ENCODE measurements around the gene MTHFD1L.

Gene MTHFD1L

DNA sequence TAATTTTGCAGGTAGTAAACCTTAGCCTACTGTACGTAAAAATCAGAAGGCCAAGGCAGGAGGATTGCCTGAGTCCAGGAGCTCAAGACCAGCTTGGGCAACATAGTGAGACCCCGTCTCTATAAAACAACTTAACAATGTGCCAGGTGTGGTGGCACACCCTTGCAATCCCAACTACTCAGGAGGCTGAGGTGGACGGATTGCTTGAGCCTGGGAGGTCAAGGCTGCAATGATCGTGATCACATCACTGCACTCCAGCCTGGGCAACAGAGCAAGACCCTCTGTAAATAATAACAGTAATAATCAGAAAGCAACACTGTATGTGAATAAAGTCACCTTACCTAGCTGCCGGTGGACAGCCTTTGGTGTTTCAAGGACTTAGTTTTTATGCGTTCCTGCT lies 48.9 kb downstream of the MTHFD1L start:
- no peaks in the 10 kb centered on the region for H3K27me3 Mint-ChIP-seq
- no peak overlapping the region for H3K4me3 Mint-ChIP-seq
- peaks cover 5% of the 10 kb centered on the region for H3K9me3 Mint-ChIP-seq
- DNase-seq (ENCODE audit: low spot score in 2 of 2) (no peak), ATAC-seq (replicated peaks; ENCODE audit: extremely low read depth, poor library complexity, severe bottlenecking) (no peak)
- no peak overlapping the region for H3K27ac Mint-ChIP-seq (ENCODE audit: low read depth)
- no peaks in the 10 kb centered on the region for H3K4me1 Mint-ChIP-seq
- peaks cover 2% of the 10 kb centered on the region for H3K36me3 Mint-ChIP-seq (ENCODE audit: insufficient read depth)

DNA sequence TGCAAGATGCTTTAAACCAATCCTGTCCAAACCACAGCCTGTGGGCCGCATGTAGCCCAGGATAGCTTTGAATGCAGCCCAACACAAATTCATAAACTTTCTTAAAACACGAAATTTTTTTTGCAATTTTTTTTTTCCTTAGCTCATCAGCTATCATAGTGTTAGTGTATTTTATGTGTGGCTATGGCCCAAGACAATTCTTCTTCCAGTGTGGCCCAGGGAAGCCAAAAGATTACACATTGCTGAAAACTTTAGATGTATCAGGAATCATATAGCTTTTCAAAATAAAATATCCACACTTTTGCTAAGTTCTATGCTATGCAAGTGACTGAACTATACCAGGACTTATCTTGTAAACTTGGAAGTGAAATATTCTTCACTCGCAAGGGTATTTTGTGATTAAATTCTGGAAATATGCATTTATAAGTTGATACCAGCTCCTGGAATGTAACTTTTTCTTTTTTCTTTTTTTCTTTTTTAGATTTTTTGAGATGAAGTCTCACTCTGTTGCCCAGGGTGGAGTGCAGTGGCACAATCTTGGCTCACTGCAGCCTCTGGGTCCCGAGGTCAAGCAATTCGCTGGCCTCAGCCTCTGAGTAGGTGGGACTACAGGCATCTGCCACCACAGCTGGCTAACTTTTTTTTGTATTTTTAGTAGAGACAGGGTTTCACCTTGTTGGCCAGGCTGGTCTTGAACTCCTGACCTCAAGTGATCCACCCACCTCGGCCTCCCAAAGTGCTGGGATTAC lies 49.8 kb downstream of the MTHFD1L start:
- H3K4me3 Mint-ChIP-seq, result no peak overlapping the region
- ATAC-seq (replicated peaks; ENCODE audit: extremely low read depth, poor library complexity, severe bottlenecking), result no peak
- peaks cover 5% of the 10 kb centered on the region for H3K9me3 Mint-ChIP-seq
- peaks cover 2% of the 10 kb centered on the region for H3K36me3 Mint-ChIP-seq (ENCODE audit: insufficient read depth)
- no peak overlapping the region for H3K27ac Mint-ChIP-seq (ENCODE audit: low read depth)
- H3K27me3 Mint-ChIP-seq, result no peaks in the 10 kb centered on the region
- DNase-seq (ENCODE audit: low spot score in 2 of 2), result no peak
- no peaks in the 10 kb centered on the region for H3K4me1 Mint-ChIP-seq

DNA sequence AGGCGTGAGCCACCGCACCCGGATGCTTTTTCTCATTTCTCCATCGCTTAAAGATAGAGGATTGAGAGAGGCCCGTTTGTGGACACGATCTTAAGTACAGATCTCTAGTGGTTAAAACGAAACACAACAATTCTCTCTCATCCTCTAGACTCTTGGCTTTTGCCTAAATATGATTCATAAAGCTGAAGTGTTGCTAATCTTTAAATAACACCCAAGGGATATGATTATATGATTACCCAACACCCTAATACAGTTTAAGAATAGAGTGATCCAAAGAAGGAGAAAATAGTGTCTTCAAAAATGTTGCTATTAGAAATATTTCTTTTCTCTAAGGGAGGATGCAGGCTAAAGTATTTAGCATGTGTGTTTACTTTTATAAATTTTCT lies 50.4 kb downstream of the MTHFD1L start:
- no peaks in the 10 kb centered on the region for H3K4me1 Mint-ChIP-seq
- peaks cover 5% of the 10 kb centered on the region for H3K9me3 Mint-ChIP-seq
- ATAC-seq (replicated peaks; ENCODE audit: extremely low read depth, poor library complexity, severe bottlenecking) (no peak), DNase-seq (ENCODE audit: low spot score in 2 of 2) (no peak)
- H3K36me3 Mint-ChIP-seq (ENCODE audit: insufficient read depth), result peaks cover 2% of the 10 kb centered on the region
- no peak overlapping the region for H3K4me3 Mint-ChIP-seq
- no peak overlapping the region for H3K27ac Mint-ChIP-seq (ENCODE audit: low read depth)
- no peaks in the 10 kb centered on the region for H3K27me3 Mint-ChIP-seq

DNA sequence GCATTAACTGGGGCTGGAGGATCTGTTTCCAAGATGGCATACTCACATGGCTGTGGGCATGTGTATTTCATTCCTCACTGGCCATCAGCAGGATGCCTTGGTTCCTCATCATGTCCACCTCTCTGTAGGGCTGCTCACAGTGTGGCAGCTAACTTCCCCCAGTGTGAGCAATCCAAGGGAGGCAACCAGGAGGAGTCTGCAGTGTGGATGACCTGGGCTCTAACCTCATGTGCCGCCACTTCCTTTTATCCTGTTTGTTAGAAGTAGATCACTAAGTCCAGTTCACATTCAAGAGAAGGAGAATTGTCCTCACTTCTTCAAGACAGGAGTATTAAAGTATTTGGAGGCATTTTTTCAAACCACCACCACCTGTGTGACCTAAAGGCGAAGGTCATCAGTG lies 54.4 kb downstream of the MTHFD1L start:
- H3K36me3 Mint-ChIP-seq (ENCODE audit: insufficient read depth), result no peaks in the 10 kb centered on the region
- no peak overlapping the region for H3K4me3 Mint-ChIP-seq
- H3K27ac Mint-ChIP-seq (ENCODE audit: low read depth), result no peak overlapping the region
- no peaks in the 10 kb centered on the region for H3K27me3 Mint-ChIP-seq
- no peak for DNase-seq (ENCODE audit: low spot score in 2 of 2)
- H3K4me1 Mint-ChIP-seq, result no peaks in the 10 kb centered on the region
- H3K9me3 Mint-ChIP-seq, result no peaks in the 10 kb centered on the region
- ATAC-seq (replicated peaks; ENCODE audit: extremely low read depth, poor library complexity, severe bottlenecking), result no peak

DNA sequence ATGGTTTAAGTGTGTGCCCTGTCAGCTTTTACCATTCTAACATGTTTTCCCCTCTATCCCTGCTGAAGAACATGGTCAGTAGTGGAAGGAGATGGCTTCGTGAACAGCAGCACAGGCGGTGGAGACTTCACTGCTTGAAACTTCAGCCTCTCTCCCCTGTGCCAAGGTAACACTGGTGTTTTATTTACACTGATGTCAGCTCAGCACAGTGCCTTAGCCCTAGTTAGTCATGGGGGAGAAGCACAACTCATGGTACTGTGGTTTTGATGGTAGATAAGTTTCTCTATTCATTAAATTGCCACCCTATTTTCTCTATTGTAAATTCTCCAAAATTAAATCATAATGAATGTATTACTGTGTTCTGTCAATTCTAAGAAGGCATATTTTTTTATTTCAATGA lies 56.6 kb downstream of the MTHFD1L start:
- ATAC-seq (replicated peaks; ENCODE audit: extremely low read depth, poor library complexity, severe bottlenecking) (no peak), DNase-seq (ENCODE audit: low spot score in 2 of 2) (no peak)
- H3K27ac Mint-ChIP-seq (ENCODE audit: low read depth), result no peak overlapping the region
- no peaks in the 10 kb centered on the region for H3K27me3 Mint-ChIP-seq
- H3K4me3 Mint-ChIP-seq, result no peak overlapping the region
- H3K9me3 Mint-ChIP-seq, result no peaks in the 10 kb centered on the region
- no peaks in the 10 kb centered on the region for H3K36me3 Mint-ChIP-seq (ENCODE audit: insufficient read depth)
- H3K4me1 Mint-ChIP-seq, result no peaks in the 10 kb centered on the region

DNA sequence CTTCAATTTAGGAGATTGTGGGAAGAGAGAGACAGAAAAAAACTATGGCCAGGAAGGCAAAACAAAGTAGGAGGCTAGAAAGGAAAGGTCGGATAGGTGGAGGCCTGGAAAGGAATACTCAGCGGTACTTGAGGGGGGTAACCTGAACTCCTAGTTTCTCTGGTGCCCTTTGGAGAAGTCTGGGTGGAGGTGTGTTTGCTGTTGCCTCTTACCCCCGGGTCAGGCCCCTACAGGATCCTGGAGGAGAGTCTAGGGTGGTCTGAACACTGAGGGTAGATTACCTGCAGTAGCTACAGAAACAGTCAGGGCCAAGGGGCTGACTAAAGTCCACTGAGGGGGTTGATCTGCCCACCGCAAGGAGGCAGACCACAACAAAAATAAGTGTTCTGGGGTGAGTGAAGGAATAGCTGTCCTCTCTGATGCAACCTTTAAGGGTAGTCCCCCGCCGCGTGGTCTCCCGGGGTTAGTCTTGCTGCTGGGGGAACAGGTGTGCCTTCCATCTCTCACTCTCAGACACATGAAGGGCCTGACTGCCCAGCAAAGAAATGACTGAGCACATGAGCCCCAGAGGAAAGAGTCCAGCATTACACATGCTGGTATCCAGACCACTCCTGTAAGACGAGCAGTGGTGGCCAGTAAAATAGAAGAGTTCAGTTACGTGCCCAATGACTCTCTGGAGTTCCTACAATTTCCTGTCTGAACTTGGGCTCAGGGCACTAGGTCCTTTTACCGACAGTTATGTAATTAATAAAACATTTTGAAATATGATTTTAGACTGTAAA lies 59.5 kb downstream of the MTHFD1L start:
- no peaks in the 10 kb centered on the region for H3K27me3 Mint-ChIP-seq
- H3K36me3 Mint-ChIP-seq (ENCODE audit: insufficient read depth), result no peaks in the 10 kb centered on the region
- ATAC-seq (replicated peaks; ENCODE audit: extremely low read depth, poor library complexity, severe bottlenecking), result no peak
- no peak overlapping the region for H3K27ac Mint-ChIP-seq (ENCODE audit: low read depth)
- no peaks in the 10 kb centered on the region for H3K9me3 Mint-ChIP-seq
- H3K4me1 Mint-ChIP-seq, result no peaks in the 10 kb centered on the region
- H3K4me3 Mint-ChIP-seq, result no peak overlapping the region
- DNase-seq (ENCODE audit: low spot score in 2 of 2), result no peak

DNA sequence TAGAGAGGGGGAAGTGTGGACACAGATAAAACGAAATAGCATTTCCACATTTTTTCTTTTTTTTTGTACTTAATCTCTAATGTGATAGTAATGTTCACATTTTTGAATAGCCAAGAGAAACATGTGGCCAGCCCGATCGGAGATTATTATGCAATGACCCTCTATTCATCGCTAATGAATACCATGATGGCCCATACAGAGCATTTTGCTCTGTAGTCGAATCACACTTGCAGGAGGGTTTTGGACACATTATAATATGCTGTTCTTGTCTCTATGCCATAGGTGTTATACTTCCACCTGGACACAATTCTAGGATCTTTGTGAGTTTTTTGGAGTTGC lies 60.1 kb downstream of the MTHFD1L start:
- Mint-ChIP-seq H3K9me3 (no peaks in the 10 kb centered on the region), H3K4me3 (no peak overlapping the region), H3K27ac (ENCODE audit: low read depth) (no peak overlapping the region), H3K27me3 (no peaks in the 10 kb centered on the region), H3K4me1 (no peaks in the 10 kb centered on the region), H3K36me3 (ENCODE audit: insufficient read depth) (no peaks in the 10 kb centered on the region)
- no peak for DNase-seq (ENCODE audit: low spot score in 2 of 2)
- ATAC-seq (replicated peaks; ENCODE audit: extremely low read depth, poor library complexity, severe bottlenecking), result no peak

DNA sequence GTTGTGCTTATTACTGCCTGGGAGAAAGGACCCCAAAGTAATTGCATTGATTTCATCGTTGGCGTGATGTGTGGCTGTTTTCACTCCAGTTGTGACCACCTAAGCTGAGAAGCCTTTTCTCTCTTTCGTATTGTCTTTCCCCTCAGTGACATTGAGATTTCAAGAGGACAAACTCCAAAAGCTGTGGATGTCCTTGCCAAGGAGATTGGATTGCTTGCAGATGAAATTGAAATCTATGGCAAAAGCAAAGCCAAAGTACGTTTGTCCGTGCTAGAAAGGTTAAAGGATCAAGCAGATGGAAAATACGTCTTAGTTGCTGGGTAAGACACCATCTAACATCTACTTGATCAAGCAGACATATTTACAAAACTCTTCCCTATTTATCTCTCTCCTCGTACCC lies 60.5 kb downstream of the MTHFD1L start:
- H3K27me3 Mint-ChIP-seq, result no peaks in the 10 kb centered on the region
- no peaks in the 10 kb centered on the region for H3K9me3 Mint-ChIP-seq
- no peak for ATAC-seq (replicated peaks; ENCODE audit: extremely low read depth, poor library complexity, severe bottlenecking)
- no peak overlapping the region for H3K27ac Mint-ChIP-seq (ENCODE audit: low read depth)
- H3K4me1 Mint-ChIP-seq, result no peaks in the 10 kb centered on the region
- H3K4me3 Mint-ChIP-seq, result no peak overlapping the region
- H3K36me3 Mint-ChIP-seq (ENCODE audit: insufficient read depth), result no peaks in the 10 kb centered on the region
- DNase-seq (ENCODE audit: low spot score in 2 of 2), result no peak

DNA sequence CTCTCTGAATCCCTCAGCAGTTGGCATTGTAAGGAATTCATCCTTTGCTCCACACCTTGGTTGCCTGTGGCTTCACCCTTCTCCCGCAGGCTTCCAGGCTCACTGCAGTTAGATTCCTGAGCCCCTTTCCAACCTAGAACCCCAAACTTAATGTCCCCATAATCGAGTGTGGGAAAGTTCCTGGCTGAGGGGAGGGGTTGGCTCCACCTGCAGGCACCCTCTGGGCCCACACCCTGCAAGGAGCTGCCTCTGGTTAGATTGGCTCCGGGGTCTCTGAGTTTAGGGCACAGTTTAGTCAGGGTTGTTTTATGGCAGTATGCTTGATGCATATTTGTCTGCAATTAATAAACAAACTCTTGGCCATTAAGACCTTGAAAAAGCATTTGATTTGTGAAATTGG lies 63.4 kb downstream of the MTHFD1L start:
- Mint-ChIP-seq H3K4me3 (no peak overlapping the region), H3K27me3 (no peaks in the 10 kb centered on the region), H3K4me1 (no peaks in the 10 kb centered on the region), H3K9me3 (no peaks in the 10 kb centered on the region), H3K36me3 (ENCODE audit: insufficient read depth) (no peaks in the 10 kb centered on the region), H3K27ac (ENCODE audit: low read depth) (no peak overlapping the region)
- DNase-seq (ENCODE audit: low spot score in 2 of 2), result no peak
- ATAC-seq (replicated peaks; ENCODE audit: extremely low read depth, poor library complexity, severe bottlenecking), result no peak

DNA sequence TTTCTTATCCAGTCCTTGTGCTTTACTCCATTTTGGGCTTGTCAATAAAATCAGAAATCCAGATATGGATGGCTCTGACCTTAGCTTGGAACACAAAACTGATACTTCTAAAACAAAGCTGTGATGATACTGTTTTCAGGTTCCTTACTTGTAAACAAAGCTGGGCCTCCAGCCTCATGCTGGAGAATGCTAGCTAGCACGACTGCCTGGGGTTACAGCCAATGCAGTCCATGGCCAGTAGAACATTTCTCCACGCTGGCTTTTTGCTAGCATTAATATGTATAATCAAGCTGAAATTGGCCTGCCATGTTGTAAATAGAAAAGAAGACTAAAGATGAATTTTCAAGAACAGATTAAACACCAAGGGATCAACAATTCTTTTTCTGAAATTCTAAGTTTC lies 63.9 kb downstream of the MTHFD1L start:
- Mint-ChIP-seq H3K36me3 (ENCODE audit: insufficient read depth) (no peaks in the 10 kb centered on the region), H3K27ac (ENCODE audit: low read depth) (no peak overlapping the region), H3K4me3 (no peak overlapping the region), H3K27me3 (no peaks in the 10 kb centered on the region), H3K9me3 (no peaks in the 10 kb centered on the region), H3K4me1 (no peaks in the 10 kb centered on the region)
- DNase-seq (ENCODE audit: low spot score in 2 of 2) (no peak), ATAC-seq (replicated peaks; ENCODE audit: extremely low read depth, poor library complexity, severe bottlenecking) (no peak)

DNA sequence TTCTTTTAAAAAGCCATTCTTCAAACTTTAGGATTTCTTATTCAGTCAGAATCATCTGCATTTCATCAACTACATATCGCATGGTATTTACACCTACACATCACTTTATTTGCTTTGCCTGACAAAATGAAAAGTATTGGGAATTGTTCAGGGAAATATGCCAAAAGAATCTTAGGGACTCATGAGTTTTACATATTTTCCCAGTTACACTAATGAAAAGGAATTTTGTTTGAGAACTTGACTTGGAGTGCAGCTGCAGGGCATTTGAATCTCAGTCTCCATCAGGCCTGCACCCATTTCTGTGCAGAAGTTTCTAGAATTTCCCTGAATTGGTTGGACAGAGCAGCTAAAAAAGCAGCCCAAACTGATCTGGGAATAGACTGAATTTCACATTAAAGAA lies 65.3 kb downstream of the MTHFD1L start:
- H3K36me3 Mint-ChIP-seq (ENCODE audit: insufficient read depth), result no peaks in the 10 kb centered on the region
- no peak overlapping the region for H3K4me3 Mint-ChIP-seq
- H3K27ac Mint-ChIP-seq (ENCODE audit: low read depth), result no peak overlapping the region
- DNase-seq (ENCODE audit: low spot score in 2 of 2), result no peak
- no peak for ATAC-seq (replicated peaks; ENCODE audit: extremely low read depth, poor library complexity, severe bottlenecking)
- H3K27me3 Mint-ChIP-seq, result no peaks in the 10 kb centered on the region
- no peaks in the 10 kb centered on the region for H3K4me1 Mint-ChIP-seq
- no peaks in the 10 kb centered on the region for H3K9me3 Mint-ChIP-seq

DNA sequence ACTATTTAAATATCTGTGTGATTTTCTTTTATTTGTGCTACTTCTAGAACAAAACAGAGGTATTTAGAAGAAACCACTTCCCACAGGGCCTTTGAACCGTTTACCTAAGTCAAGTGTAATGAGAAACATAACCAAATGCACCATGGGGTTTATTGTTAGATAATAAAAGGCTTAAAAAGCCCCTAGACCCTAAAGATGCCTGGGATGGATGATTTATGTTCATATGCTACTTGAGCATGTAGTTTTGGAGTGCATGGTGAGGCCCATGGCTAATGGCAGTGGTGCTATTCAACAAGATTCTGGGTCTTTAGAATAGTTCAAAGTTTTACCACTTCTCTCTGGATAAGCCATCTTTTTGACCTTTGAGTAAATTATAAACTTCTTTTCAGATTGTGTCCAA lies 65.9 kb downstream of the MTHFD1L start:
- H3K27ac Mint-ChIP-seq (ENCODE audit: low read depth), result no peak overlapping the region
- H3K4me1 Mint-ChIP-seq, result no peaks in the 10 kb centered on the region
- DNase-seq (ENCODE audit: low spot score in 2 of 2), result no peak
- H3K9me3 Mint-ChIP-seq, result no peaks in the 10 kb centered on the region
- ATAC-seq (replicated peaks; ENCODE audit: extremely low read depth, poor library complexity, severe bottlenecking), result no peak
- no peaks in the 10 kb centered on the region for H3K36me3 Mint-ChIP-seq (ENCODE audit: insufficient read depth)
- no peaks in the 10 kb centered on the region for H3K27me3 Mint-ChIP-seq
- no peak overlapping the region for H3K4me3 Mint-ChIP-seq

DNA sequence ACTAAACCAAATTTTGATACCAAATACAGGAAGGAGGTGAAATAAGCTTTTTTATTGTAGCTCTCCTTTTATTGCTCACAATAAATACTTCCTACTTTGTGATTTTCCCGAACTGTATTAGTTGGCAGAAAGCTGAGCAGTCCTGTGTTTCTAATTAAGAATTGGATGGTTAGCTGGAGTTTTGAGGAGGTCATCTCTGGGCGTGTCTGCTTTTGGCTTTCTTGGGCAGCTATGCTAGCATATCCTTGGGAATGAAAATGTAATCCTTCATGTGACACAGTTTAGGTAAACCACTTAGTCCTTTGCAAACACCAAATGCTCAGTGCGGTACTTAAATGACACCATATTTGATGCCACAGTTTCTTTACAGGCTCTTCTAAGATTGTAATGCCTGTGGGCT lies 67.5 kb downstream of the MTHFD1L start:
- no peaks in the 10 kb centered on the region for H3K9me3 Mint-ChIP-seq
- no peak for ATAC-seq (replicated peaks; ENCODE audit: extremely low read depth, poor library complexity, severe bottlenecking)
- H3K4me3 Mint-ChIP-seq, result no peak overlapping the region
- no peak for DNase-seq (ENCODE audit: low spot score in 2 of 2)
- no peaks in the 10 kb centered on the region for H3K27me3 Mint-ChIP-seq
- peaks cover 3% of the 10 kb centered on the region for H3K36me3 Mint-ChIP-seq (ENCODE audit: insufficient read depth)
- H3K4me1 Mint-ChIP-seq, result no peaks in the 10 kb centered on the region
- H3K27ac Mint-ChIP-seq (ENCODE audit: low read depth), result no peak overlapping the region
